HepG2 (cell line): Measurements from ENCODE around the gene DSN1. TPM values are rescaled to one million over a fixed set of nuclear protein-coding genes. Genes with fewer than 3 reads are reported as not detected.

Experiments
- CTCF ChIP-seq: sonication (generic); formaldehyde crosslinking; IDR thresholded peaks from 2 replicates; pipeline ENCODE4 v1.5.0; 2020; ENCODE audit warnings: mild to moderate bottlenecking, missing genetic modification reagents, moderate library complexity
- EEA1 ChIP-seq: sonication (generic); formaldehyde crosslinking; IDR thresholded peaks from 2 replicates; pipeline ENCODE4 v1.5.1; 2020; ENCODE audit warnings: mild to moderate bottlenecking, missing genetic modification reagents, borderline replicate concordance
- ERF ChIP-seq: IDR thresholded peaks from 2 replicates; pipeline ENCODE4 v1.6.1; 2018; ENCODE audit warnings: missing biosample characterization, missing genetic modification reagents
- ETV5 ChIP-seq: IDR thresholded peaks from 2 replicates; pipeline ENCODE4 v1.6.1; 2018; ENCODE audit warnings: missing biosample characterization, missing genetic modification reagents, inconsistent platforms, borderline replicate concordance
- GLI4 ChIP-seq: sonication (generic); formaldehyde crosslinking; IDR thresholded peaks from 2 replicates; pipeline ENCODE4 v1.5.1; 2020; ENCODE audit warnings: missing genetic modification reagents, mild to moderate bottlenecking, moderate library complexity, borderline replicate concordance
- ISL2 ChIP-seq: sonication (generic); formaldehyde crosslinking; IDR thresholded peaks from 2 replicates; pipeline ENCODE4 v1.5.0; 2020; ENCODE audit warnings: missing genetic modification reagents
- KLF6 ChIP-seq: IDR thresholded peaks from 2 replicates; pipeline ENCODE4 v1.8.0; 2016; ENCODE audit warnings: missing biosample characterization, missing genetic modification reagents
- KLF9 ChIP-seq: IDR thresholded peaks from 2 replicates; pipeline ENCODE4 v1.6.1; 2016; ENCODE audit warnings: low read depth
- MTF1 ChIP-seq: sonication (generic); formaldehyde crosslinking; IDR thresholded peaks from 2 replicates; pipeline ENCODE4 v1.5.0; 2020; ENCODE audit warnings: missing genetic modification reagents
- MXD1 ChIP-seq: sonication (generic); formaldehyde crosslinking; IDR thresholded peaks from 2 replicates; pipeline ENCODE4 v1.4.0; 2020; ENCODE audit warnings: mild to moderate bottlenecking, missing genetic modification reagents
- PHF5A ChIP-seq: IDR thresholded peaks from one replicate; pipeline ENCODE4 v1.6.1; 2018; ENCODE audit warnings: low read depth, missing genetic modification reagents; ENCODE audit not compliant: unreplicated experiment
- PRPF4 ChIP-seq: fragments of 200-400 bp; formaldehyde crosslinking; IDR thresholded peaks from 2 replicates; pipeline ENCODE4 v1.6.1; 2016; ENCODE audit warnings: low read length, low read depth; ENCODE audit not compliant: poor library complexity, severe bottlenecking
- RARG ChIP-seq: sonication (generic); formaldehyde crosslinking; IDR thresholded peaks from 2 replicates; pipeline ENCODE4 v1.4.0; 2020; ENCODE audit warnings: low read depth, mild to moderate bottlenecking, missing genetic modification reagents
- SATB2 ChIP-seq: sonication (generic); formaldehyde crosslinking; IDR thresholded peaks from 2 replicates; pipeline ENCODE4 v1.5.0; 2020; ENCODE audit warnings: missing genetic modification reagents
- TEAD2 ChIP-seq: sonication (generic); formaldehyde crosslinking; IDR thresholded peaks from 2 replicates; pipeline ENCODE4 v1.9.0; 2021; ENCODE audit warnings: missing genetic modification reagents
- TFE3 ChIP-seq: IDR thresholded peaks from 2 replicates; pipeline ENCODE4 v1.6.1; 2016
- ZBTB3 ChIP-seq: sonication (generic); formaldehyde crosslinking; IDR thresholded peaks from 2 replicates; pipeline ENCODE4 v1.4.0; 2020; ENCODE audit warnings: low read depth, mild to moderate bottlenecking, moderate library complexity, missing genetic modification reagents, borderline replicate concordance
- ZBTB49 ChIP-seq: sonication (generic); formaldehyde crosslinking; IDR thresholded peaks from 2 replicates; pipeline ENCODE4 v1.4.0; 2020; ENCODE audit warnings: missing genetic modification reagents, borderline replicate concordance
- ZFP90 ChIP-seq: sonication (generic); formaldehyde crosslinking; IDR thresholded peaks from 2 replicates; pipeline ENCODE4 v1.8.0; 2022; ENCODE audit warnings: missing genetic modification reagents, mild to moderate bottlenecking, inconsistent platforms, borderline replicate concordance
- ZNF362 ChIP-seq: sonication (generic); formaldehyde crosslinking; IDR thresholded peaks from 2 replicates; pipeline ENCODE4 v1.4.0; 2020; ENCODE audit warnings: missing genetic modification reagents, mild to moderate bottlenecking, borderline replicate concordance
- ZNF776 ChIP-seq: sonication (generic); formaldehyde crosslinking; IDR thresholded peaks from 2 replicates; pipeline ENCODE4 v1.4.0; 2020; ENCODE audit warnings: mild to moderate bottlenecking, missing genetic modification reagents
- ZNF788 ChIP-seq: sonication (generic); formaldehyde crosslinking; IDR thresholded peaks from 2 replicates; pipeline ENCODE4 v1.5.0; 2020; ENCODE audit warnings: mild to moderate bottlenecking, missing genetic modification reagents, borderline replicate concordance
- ZNF879 ChIP-seq: sonication (generic); formaldehyde crosslinking; IDR thresholded peaks from 2 replicates; pipeline ENCODE4 v1.8.1; 2023; ENCODE audit warnings: missing genetic modification reagents
- polyA plus RNA-seq, 8 experiments: library from polyadenylated mRNA; depleted of rRNA in 3 of 8; stranded (reverse) in 7 of 8; unstranded in 1 of 8; fragments of >200 nt; fragmentation: Illumina TruSeq in 4 of 8; extraction: Trizol in 4 of 8; gene quantifications; 2 replicates each; pipeline versions ENCODE4 v1.2.1 to v1.2.3, GENCODE V29; 2011 to 2016; ENCODE audit warnings: low read depth in 4 of 8, missing spikeins in 1 of 8, mixed read lengths in 1 of 8; ENCODE audit not compliant: insufficient read depth in 1 of 8
- total RNA-seq, 5 experiments: library from RNA; depleted of rRNA; stranded (reverse); fragments of >200 nt; fragmentation: Illumina TruSeq; extraction: Trizol; gene quantifications; 2 replicates each; pipeline ENCODE4 v1.2.3, GENCODE V29; 2016; ENCODE audit warnings: low read depth in 1 of 5

Gene DSN1
- total and polyA plus RNA-seq, 2 of the 13 experiments (the other 11 are each of a cell fraction or from before 2014, with no cell fraction given) = 18.7 to 53.7 TPM

GRCh38 chr20:36745234-36745926 is 28.2 kb downstream of the DSN1 start (continued):
- TF ChIP-seq ZFP90 (CRISPR knock-in tag) (peak; percentile 83), ISL2 (CRISPR knock-in tag) (no peak; the same call in 1 of the 2 replicates), ZNF879 (CRISPR knock-in tag) (peak; percentile 79; the same call in 1 of the 2 replicates), PHF5A (CRISPR knock-in tag) (no peak), KLF9 (CRISPR knock-in tag) (no peak), ZNF776 (no peak), KLF6 (no peak), PRPF4 (no peak), MXD1 (CRISPR knock-in tag) (no peak), CTCF (peak; percentile 53; the same call in 1 of the 2 replicates), ETV5 (CRISPR knock-in tag) (no peak), MTF1 (CRISPR knock-in tag) (peak; percentile 14; the same call in 1 of the 2 replicates), RARG (no peak), EEA1 (CRISPR knock-in tag) (peak; percentile 78; the same call in 1 of the 2 replicates), ZNF788 (peak; percentile 24; the same call in 1 of the 2 replicates), GLI4 (no peak), ZNF362 (peak; percentile 51; the same call in 1 of the 2 replicates), ZBTB49 (CRISPR knock-in tag) (0 out of 2 replicates have a peak, but pooled peaks have one; percentile 9), SATB2 (CRISPR knock-in tag) (no peak), ZBTB3 (CRISPR knock-in tag) (peak; percentile 32; the same call in 1 of the 2 replicates), TFE3 (no peak), ERF (CRISPR knock-in tag) (no peak; the same call in 1 of the 2 replicates), TEAD2 (CRISPR knock-in tag) (no peak)
